HuH-7.5 (cell line): ENCODE measurements around the gene GOLGA8T.
"Not testable (repeated sequence)": the region's sequence is repeated elsewhere in the genome, so short reads cannot be mapped to it uniquely, and the experiment has no call there.

Experiments
- DNase-seq: peaks from one replicate; pipeline ENCODE4 v3.0.0; 2011; ENCODE audit warnings: low spot score

GOLGA8T gene

GRCh38 chr15:30192119-30192745 is 57.4 kb downstream of the GOLGA8T start:
- DNase-seq = not testable (repeated sequence)

GRCh38 chr15:30192892-30193291 is 58.0 kb downstream of the GOLGA8T start:
- not testable (repeated sequence) for DNase-seq
